Choroid plexus epithelial cell (primary cell): ENCODE data around the gene PSMB7.
A peak's percentile ranks its signal among the peaks of the same experiment; 100 is the strongest.

Experiments
- DNase-seq: peaks from one replicate; pipeline ENCODE4 v3.0.0-alpha.2; 2010; ENCODE audit warnings: low read depth
- H3K4me3 ChIP-seq: 2 replicates; pipeline ENCODE4 v1.5.1; 2011; ENCODE audit warnings: low read depth, mild to moderate bottlenecking, control low read depth, low read length, moderate library complexity
- CTCF ChIP-seq: conservative IDR thresholded peaks from 2 replicates; pipeline ENCODE4 v1.5.1; 2011; ENCODE audit warnings: low read depth, mild to moderate bottlenecking, control low read depth, inconsistent platforms, low read length, moderate library complexity

The PSMB7 gene

GRCh38 chr9:124353811-124354274 lies 61.4 kb downstream of the PSMB7 start:
- peak; percentile 73 for DNase-seq
- no peak for TF ChIP-seq CTCF
- H3K4me3 ChIP-seq: no peak overlapping the region

GRCh38 chr9:124353166-124353768 lies 62.0 kb downstream of the PSMB7 start:
- no peak for TF ChIP-seq CTCF
- DNase-seq: no peak
- H3K4me3 ChIP-seq: no peak overlapping the region

GRCh38 chr9:124352616-124353015 lies 62.6 kb downstream of the PSMB7 start:
- DNase-seq: no peak
- no peak overlapping the region for H3K4me3 ChIP-seq
- no peak for TF ChIP-seq CTCF

GRCh38 chr9:124351672-124352468 lies 63.4 kb downstream of the PSMB7 start:
- H3K4me3 ChIP-seq: no peak overlapping the region
- no peak for TF ChIP-seq CTCF
- no peak for DNase-seq

- no peak for TF ChIP-seq CTCF
- no peak overlapping the region for H3K4me3 ChIP-seq
- no peak for DNase-seq
Observed at GRCh38 chr9:124350494-124351263, 64.6 kb downstream of the PSMB7 start.

GRCh38 chr9:124349675-124350493 lies 65.4 kb downstream of the PSMB7 start:
- DNase-seq: no peak
- no peak for TF ChIP-seq CTCF
- no peak overlapping the region for H3K4me3 ChIP-seq
